22Rv1 (cell line): ENCODE results near the gene UMODL1.
"Not testable (repeated sequence)": the region's sequence is repeated elsewhere in the genome, so short reads cannot be mapped to it uniquely, and the experiment has no call there.

Source experiments
- H3K27ac ChIP-seq: fragments of 450-650 bp; 2 replicates; pipeline ENCODE4 v1.5.1; 2017
- ZFX ChIP-seq: fragments of 450-650 bp; IDR thresholded peaks from 2 replicates; pipeline ENCODE4 v1.6.1; 2017; ENCODE audit warnings: antibody characterized with exemption, borderline replicate concordance
- TF ChIP-seq, protein P1 (sequence below): fragments of 450-650 bp; IDR thresholded peaks from 2 replicates; pipeline ENCODE4 v1.5.1; 2017; ENCODE audit warnings: mild to moderate bottlenecking

UMODL1 gene

DNA sequence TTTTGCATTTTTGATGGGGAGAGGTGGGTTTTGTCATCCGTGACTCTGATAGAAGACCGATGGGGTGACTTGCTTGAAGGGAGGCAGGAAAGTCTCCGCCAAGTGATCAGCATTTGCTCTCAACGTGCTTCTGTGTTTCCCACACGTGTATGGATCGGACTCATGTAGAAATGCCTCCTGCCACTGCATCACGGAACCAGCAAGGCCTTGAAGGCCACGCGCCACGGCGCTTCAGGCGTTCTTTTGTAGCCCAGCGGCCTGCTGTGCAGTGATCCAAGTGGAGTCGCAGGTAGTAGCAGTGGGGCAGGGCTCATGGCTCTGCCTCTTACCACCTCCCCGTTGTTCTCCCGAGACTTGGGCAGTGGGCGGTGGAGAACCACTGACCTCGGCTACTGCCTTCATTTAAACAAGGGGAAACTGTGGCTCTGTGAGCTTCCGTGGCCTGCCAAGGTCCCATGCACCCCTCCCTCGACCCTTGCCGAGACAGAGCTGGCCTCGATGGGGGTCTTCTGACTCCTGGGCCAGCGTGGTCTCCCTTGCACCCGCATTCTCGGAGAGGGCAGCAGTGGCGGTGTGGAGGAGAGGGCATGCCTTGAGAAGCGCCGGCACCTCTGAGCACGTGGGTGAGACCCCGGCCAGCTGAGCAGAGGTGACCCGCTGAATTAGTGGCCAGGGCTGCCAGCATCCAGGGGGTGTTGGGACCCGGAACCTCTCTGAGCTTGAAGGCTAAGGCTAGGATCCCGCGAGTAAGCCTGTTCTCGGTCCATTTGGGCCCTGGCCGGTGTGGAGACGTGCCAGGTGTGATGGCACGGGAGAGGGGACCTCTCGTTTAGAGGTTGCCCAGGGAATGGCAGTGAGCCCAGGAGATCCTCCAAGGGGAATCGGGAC is 101.7 kb downstream of the UMODL1 start:
- TF ChIP-seq, protein P1, sequence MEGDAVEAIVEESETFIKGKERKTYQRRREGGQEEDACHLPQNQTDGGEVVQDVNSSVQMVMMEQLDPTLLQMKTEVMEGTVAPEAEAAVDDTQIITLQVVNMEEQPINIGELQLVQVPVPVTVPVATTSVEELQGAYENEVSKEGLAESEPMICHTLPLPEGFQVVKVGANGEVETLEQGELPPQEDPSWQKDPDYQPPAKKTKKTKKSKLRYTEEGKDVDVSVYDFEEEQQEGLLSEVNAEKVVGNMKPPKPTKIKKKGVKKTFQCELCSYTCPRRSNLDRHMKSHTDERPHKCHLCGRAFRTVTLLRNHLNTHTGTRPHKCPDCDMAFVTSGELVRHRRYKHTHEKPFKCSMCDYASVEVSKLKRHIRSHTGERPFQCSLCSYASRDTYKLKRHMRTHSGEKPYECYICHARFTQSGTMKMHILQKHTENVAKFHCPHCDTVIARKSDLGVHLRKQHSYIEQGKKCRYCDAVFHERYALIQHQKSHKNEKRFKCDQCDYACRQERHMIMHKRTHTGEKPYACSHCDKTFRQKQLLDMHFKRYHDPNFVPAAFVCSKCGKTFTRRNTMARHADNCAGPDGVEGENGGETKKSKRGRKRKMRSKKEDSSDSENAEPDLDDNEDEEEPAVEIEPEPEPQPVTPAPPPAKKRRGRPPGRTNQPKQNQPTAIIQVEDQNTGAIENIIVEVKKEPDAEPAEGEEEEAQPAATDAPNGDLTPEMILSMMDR = no peak
- no peak for TF ChIP-seq ZFX
- no peak overlapping the region for H3K27ac ChIP-seq

DNA sequence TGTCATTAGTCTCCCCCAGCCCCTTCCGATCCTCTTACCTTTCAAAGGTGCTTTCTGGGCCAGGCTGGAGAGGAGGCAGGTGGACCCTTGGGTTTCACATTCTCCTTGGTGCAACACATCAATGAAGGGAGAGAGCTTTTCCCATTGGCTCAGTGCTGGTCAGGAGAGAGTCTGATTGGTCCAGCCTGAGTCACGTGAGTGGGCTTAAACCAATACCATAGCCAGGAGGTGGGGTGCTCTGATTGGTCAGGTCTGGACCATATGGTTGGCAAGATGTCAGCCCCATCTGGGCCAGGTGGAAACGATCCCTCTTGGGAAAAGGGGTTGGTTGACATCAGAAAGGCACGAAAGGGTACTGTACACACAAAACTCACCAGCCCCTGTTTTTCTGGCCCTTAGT is 103.1 kb downstream of the UMODL1 start:
- no peak for TF ChIP-seq ZFX
- TF ChIP-seq, protein P1 = no peak
- no peak overlapping the region for H3K27ac ChIP-seq

DNA sequence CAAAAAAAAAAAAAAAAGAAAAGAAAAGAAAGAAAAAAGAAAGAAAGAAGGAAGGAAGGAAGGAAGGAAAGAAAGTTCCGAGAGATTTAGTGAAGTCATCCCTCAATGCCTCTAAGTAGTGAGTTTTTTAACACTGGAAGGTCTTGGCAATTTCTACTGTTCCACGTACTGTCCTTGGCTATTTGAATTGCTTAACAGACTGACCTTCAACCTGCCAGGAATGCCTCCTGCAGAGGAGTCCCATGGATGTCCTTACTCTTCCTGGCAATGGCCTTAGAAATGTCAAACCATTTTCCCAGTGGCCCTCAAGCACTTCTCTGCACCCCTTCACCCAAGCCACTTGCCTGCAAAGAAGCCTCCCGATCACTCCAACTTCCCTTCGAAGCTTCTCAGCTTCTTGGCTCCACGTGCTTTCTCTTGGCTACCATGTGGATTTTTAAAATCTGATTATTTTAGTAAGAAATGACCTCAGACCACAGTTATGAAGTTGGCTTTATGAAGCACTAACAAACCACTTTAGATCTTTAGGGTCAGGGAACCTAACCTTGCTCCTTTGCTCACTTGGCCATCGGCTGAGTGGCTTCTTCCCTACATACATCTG is 104.1 kb downstream of the UMODL1 start:
- H3K27ac ChIP-seq = no peak overlapping the region
- TF ChIP-seq, protein P1 = no peak

DNA sequence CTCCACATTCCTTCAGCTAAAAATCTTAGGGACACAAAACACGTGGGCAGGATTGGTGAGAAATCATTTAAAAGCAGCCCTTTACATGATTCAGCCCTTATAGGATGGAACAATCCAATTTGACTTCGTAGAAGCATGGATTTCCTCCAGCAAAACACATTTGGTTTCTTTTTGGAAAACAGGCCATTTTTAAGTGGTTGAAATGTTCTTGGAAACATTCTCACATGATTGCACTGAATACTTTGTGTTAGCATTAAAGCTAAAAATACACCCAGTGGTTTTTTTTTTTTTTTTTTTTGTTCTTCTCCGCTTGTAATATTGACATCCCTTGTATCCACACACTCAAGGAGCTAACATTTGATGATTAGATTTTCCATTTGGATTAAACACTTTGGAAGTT is 105.7 kb downstream of the UMODL1 start:
- no peak overlapping the region for H3K27ac ChIP-seq
- no peak for TF ChIP-seq ZFX

DNA sequence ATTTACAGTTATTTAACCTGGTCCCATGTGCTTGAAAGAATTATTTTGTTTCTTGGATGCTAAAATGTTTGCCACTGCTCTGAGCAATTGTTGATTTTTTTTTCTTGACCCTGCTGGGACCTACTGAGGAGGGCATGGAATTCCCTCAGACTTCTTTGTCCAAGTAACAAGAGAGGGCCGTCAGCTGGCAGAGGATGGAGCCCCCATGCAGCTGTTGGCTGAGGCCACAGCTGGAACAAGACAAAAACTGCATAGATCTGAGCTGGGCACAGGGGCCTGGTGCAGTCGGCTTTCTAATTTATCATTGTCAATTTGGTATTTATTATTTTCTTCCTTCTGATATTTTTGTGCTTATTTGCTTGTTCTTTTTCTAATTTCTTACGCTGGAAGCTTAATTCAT is 108.2 kb downstream of the UMODL1 start:
- TF ChIP-seq, protein P1 = no peak
- TF ChIP-seq ZFX = no peak
- no peak overlapping the region for H3K27ac ChIP-seq

DNA sequence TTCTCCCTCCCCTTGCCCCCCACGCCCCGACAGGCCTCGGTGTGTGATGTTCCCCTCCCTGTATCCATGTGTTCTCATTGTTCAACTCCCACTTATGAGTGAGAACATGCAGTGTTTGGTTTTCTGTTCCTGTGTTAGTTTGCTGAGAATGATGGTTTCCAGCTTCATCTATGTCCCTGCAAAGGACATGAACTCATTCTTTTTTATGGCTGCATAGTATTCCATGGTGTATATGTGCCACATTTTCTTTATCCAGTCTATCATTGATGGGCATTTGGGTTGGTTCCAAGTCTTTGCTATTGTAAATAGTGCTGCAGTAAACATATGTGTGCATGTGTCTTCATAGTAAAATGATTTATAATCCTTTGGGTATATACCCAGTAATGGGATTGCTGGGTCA is 108.9 kb downstream of the UMODL1 start:
- not testable (repeated sequence) for H3K27ac ChIP-seq

DNA sequence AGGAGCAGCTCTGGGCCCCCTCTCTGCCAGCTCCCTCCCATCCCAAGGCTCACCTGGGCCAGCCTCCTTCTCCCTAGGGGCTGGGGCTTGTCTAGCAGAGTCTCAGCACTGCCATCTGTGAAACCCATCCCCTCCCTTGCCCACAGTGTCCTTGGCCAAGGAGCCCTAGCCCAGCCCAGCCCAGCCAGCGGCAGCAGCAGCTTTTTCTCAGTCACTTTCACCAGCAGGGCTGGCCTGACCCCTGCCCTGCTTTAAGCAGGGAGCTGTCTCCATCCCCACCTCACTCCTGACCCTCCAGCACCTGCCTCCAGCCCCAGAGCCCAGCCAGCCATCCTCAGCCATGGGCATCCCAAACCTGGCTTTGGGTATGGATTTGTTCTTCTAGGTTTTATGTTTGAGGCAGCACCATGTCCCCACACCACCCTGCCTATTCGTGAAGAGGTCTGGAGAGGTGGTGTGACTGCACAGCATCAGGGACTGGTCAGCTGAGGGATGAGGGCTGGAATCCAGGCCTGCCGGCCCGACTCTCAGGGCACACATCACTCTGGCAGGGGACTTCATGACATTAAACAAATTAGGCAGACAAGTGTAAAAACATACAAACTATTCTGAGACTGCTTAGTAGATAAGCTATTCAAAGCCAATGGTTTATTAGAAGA is 111.7 kb downstream of the UMODL1 start:
- TF ChIP-seq, protein P1 = no peak
- no peak for TF ChIP-seq ZFX
- no peak overlapping the region for H3K27ac ChIP-seq
